Astrocyte of the cerebellum (primary cell): ENCODE measurements around the gene ANGEL2.

Source experiments
- DNase-seq: peaks from one replicate; pipeline ENCODE4 v3.0.0-alpha.2; 2011; ENCODE audit warnings: low read depth
- H3K4me3 ChIP-seq: 2 replicates; pipeline ENCODE4 v1.5.1; 2011; ENCODE audit warnings: mild to moderate bottlenecking, low read depth, low read length, moderate library complexity
- CTCF ChIP-seq: IDR thresholded peaks from 2 replicates; pipeline ENCODE4 v1.5.1; 2012; ENCODE audit warnings: low read length, low read depth, moderate library complexity, mild to moderate bottlenecking; ENCODE audit errors: missing control alignments
- in situ Hi-C: cut with HindIII; loops from 2 replicates; pipeline ENCODE4 v1.10.0; 2017; ENCODE audit warnings: low sequenced_read_pairs

Gene ANGEL2

GRCh38 chr1:212946872-212947271 lies 68.8 kb downstream of the ANGEL2 start:
- TF ChIP-seq CTCF, result no peak
- H3K4me3 ChIP-seq, result no peak overlapping the region
- in situ Hi-C loops, result no loop called here
- DNase-seq, result no peak

- no peak overlapping the region for H3K4me3 ChIP-seq
- TF ChIP-seq CTCF, result no peak
- in situ Hi-C loops, result no loop called here
- no peak for DNase-seq
These were observed 70.1 kb downstream of the ANGEL2 start for GRCh38 chr1:212945463-212946160.

- in situ Hi-C loops, result no loop called here
- TF ChIP-seq CTCF, result no peak
- no peak overlapping the region for H3K4me3 ChIP-seq
- no peak for DNase-seq
These were observed 70.6 kb downstream of the ANGEL2 start for GRCh38 chr1:212945056-212945455.

GRCh38 chr1:212944229-212944901 lies 71.3 kb downstream of the ANGEL2 start:
- no peak overlapping the region for H3K4me3 ChIP-seq
- in situ Hi-C loops, result no loop called here
- DNase-seq, result no peak
- TF ChIP-seq CTCF, result no peak

GRCh38 chr1:212943393-212943710 lies 72.3 kb downstream of the ANGEL2 start:
- no peak overlapping the region for H3K4me3 ChIP-seq
- no peak for TF ChIP-seq CTCF
- in situ Hi-C loops, result no loop called here
- DNase-seq, result no peak

GRCh38 chr1:212942679-212943392 lies 72.8 kb downstream of the ANGEL2 start:
- in situ Hi-C loops, result no loop called here
- no peak for TF ChIP-seq CTCF
- H3K4me3 ChIP-seq, result no peak overlapping the region
- DNase-seq, result no peak
